ENCODE measurements around the gene PIGW. TPM values are rescaled to one million over a fixed set of nuclear protein-coding genes. Genes with fewer than 3 reads are reported as not detected.

The PIGW gene
- total RNA-seq, 1 donor from 2014 or later = 6.9 TPM

DNA sequence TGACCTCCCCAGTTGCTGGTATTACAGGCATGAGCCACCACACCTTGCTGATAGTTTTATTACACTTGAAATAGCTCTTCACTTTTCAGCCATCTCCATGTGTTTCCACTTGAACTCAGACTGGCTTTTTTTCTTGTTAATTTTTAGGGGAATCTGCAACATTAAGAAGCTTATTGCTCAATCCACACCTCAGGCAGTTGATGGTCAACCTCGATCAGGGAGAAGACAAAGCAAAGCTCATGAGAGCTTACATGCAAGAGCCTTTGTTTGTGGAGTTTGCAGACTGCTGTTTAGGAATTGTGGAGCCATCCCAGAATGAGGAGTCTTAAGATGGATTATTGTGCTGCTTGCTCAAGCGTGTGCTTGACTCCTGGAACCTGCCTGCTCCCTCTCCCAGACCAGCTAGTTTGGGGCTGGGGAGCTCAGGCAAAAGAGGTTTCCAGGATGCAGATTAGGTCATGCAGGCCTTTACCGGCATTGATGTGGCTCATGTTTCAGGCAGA lies 39.7 kb upstream of the PIGW start:
- DNase-seq (ENCODE audit: low read depth) = no peak
- no peak for TF ChIP-seq CTCF (conservative IDR thresholded peaks at IDR 0.05; ENCODE audit: low read depth, low read length)

DNA sequence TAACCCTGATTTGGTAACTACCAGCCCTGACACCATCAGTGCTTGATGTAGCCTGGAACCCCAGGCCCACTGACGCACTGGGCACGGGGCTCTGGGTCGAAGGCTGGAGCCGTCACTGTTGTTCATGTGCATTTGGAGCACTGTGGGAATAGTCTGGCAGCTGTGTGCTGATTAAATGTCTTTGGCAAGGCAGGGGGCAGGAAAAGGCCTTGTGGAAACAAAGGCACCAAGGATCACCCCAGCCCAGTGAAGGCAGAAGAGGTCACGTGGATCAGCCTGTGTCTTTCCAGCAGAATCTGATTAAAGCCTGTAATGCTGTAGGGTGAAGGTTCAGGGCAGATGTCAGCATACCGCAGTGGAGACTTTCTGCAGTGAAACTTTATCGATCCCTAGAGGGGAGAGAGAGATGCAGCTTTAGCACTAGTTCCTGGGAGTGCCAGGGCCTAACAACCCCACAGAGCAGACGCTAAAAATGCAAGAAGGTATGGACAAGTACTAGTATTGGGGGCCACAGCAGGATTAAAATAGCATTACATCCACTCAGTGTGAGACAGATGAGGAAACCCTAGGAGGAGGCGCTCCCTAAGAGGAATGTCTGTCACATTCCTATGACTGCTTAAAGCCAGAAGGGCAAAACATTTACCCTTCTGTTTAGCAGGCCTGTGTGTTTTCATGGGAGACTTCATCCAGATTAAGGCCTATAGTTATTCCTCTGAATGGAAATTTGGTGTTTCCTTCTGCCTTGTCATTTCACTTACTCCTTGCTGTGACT lies 38.6 kb upstream of the PIGW start:
- no peak for TF ChIP-seq CTCF (conservative IDR thresholded peaks at IDR 0.05; ENCODE audit: low read depth, low read length)
- DNase-seq (ENCODE audit: low read depth) = no peak
- H3K4me3 ChIP-seq (ENCODE audit: low read depth, low read length) = no peak overlapping the region

More for the DNA sequence above, 39.7 kb upstream of the PIGW start:
- no peak overlapping the region for H3K4me3 ChIP-seq (ENCODE audit: low read depth, low read length)

DNA sequence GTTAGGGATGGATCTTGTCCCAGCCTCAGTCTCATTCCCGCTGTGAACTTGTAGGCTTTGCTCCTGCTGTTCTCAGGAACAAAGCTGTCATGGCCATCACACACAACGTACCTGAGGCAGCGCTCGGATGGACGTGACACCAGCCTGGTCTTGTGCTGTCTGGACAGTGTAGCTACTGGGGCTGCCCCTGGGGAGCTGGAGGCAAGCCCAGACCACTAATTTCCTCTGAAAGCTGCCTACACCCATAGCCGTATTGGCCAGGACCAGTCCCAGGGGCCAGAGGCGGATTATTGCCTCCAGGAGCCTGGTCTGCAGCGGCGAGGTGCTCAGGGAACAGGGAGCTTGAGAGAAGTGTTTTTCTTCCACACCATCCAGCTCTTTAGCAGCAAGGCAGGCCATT lies 36.6 kb upstream of the PIGW start:
- no peak for DNase-seq (ENCODE audit: low read depth)
- no peak overlapping the region for H3K4me3 ChIP-seq (ENCODE audit: low read depth, low read length)
- TF ChIP-seq CTCF (conservative IDR thresholded peaks at IDR 0.05; ENCODE audit: low read depth, low read length) = no peak

- DNase-seq (ENCODE audit: low read depth) = no peak
- H3K4me3 ChIP-seq (ENCODE audit: low read depth, low read length) = no peak overlapping the region
- no peak for TF ChIP-seq CTCF (conservative IDR thresholded peaks at IDR 0.05; ENCODE audit: low read depth, low read length)
Observed at GRCh38 chr17:36498560-36499300, 36.1 kb upstream of the PIGW start.

- no peak overlapping the region for H3K4me3 ChIP-seq (ENCODE audit: low read depth, low read length)
- DNase-seq (ENCODE audit: low read depth) = no peak
- no peak for TF ChIP-seq CTCF (conservative IDR thresholded peaks at IDR 0.05; ENCODE audit: low read depth, low read length)
Observed at GRCh38 chr17:36500745-36501225, 34.0 kb upstream of the PIGW start.

GRCh38 chr17:36501351-36501750 lies 33.4 kb upstream of the PIGW start:
- no peak for DNase-seq (ENCODE audit: low read depth)
- no peak overlapping the region for H3K4me3 ChIP-seq (ENCODE audit: low read depth, low read length)
- TF ChIP-seq CTCF (conservative IDR thresholded peaks at IDR 0.05; ENCODE audit: low read depth, low read length) = no peak
